GM13976 (cell line): ENCODE data around the gene COL7A1.

Source experiments
- DNase-seq: peaks from one replicate; pipeline ENCODE4 v3.0.0; 2012; ENCODE audit warnings: low spot score
- in situ Hi-C: fragments of 300-500 bp; cut with MboI; formaldehyde crosslinking; loops from one replicate; pipeline ENCODE4 v1.12.0; 2022; ENCODE audit warnings: low sequenced_read_pairs, mixed read lengths, inconsistent platforms; ENCODE audit not compliant: unreplicated experiment
- TF ChIP-seq, protein P1 (sequence below): IDR thresholded peaks from 2 replicates; pipeline ENCODE4 v1.5.1; 2012; ENCODE audit warnings: borderline replicate concordance, mild to moderate bottlenecking; ENCODE audit not compliant: insufficient read depth; ENCODE audit errors: extremely low read depth, missing control alignments, control extremely low read depth

The COL7A1 gene

DNA sequence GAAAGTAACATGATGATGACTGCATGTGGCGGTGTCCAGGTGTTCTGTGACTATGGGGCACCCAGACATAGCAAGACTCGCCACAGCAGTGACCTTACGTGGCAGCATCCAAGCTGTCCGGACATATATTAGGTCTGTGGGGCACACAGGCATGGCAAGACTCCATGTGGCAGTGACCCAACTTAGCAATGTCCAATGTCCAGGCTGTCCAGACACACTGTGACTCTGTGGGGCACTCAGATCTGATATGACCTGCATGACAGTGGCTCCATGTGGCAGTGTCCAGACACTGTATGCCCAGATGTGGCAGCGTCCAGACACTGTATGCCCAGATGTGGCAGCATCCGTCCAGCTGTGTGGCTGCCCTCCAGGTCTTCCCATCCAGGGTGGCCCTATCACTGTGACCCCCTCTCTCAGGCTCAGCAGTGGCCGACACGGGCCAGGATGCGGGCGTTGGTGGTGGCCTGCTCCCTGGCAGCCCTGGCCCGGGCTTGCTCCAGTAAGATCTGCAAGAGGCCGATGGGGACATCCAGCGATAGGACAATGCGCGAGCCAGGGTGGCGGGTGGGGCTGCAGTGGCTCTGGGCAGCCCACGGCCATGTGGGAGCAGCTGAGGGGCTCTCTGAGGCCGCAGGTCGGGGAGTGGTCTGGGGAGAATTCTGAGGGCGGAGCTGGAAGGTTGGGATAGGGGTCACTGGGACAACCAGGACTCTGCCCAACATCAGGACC, 32.6 kb downstream of the COL7A1 start:
- TF ChIP-seq, protein P1, sequence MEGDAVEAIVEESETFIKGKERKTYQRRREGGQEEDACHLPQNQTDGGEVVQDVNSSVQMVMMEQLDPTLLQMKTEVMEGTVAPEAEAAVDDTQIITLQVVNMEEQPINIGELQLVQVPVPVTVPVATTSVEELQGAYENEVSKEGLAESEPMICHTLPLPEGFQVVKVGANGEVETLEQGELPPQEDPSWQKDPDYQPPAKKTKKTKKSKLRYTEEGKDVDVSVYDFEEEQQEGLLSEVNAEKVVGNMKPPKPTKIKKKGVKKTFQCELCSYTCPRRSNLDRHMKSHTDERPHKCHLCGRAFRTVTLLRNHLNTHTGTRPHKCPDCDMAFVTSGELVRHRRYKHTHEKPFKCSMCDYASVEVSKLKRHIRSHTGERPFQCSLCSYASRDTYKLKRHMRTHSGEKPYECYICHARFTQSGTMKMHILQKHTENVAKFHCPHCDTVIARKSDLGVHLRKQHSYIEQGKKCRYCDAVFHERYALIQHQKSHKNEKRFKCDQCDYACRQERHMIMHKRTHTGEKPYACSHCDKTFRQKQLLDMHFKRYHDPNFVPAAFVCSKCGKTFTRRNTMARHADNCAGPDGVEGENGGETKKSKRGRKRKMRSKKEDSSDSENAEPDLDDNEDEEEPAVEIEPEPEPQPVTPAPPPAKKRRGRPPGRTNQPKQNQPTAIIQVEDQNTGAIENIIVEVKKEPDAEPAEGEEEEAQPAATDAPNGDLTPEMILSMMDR = no peak
- no peak for DNase-seq
- in situ Hi-C loops = no loop called here

DNA sequence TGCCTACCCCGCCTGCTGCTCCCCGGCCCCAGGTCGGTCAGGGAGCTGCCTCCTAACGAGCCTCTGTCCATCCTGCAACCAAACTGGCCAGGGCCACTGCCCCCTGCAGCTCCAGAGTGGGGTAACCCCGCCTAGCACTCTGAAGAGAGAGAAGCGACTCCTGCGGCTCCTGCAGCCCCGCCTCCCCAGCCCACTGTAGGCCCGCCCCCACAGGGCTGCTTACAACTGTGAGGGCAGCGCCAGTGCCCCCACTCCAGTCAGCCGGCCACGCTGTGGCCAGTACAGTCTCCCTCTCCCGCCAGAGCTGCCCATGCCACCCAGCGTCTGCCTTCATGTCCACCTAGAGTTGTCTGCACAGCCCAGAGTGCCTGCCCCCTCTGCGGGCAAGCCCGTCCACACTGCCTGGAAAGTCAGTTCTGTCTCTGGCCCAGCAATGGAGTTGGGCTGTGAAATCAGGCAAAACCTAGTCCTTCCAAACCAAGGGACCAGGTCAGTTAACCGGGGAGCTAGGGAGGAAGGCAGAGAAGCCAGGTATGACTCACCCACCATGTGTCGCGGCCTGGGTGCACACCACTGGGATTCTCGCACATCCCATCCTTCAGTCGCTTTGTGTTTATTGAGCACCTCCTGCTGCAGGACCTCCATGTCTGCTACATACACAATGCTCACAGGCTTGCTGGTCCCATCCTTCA, 33.9 kb downstream of the COL7A1 start:
- in situ Hi-C loops = no loop called here
- DNase-seq = peak; percentile 79
- TF ChIP-seq, protein P1 = peak; percentile 38

DNA sequence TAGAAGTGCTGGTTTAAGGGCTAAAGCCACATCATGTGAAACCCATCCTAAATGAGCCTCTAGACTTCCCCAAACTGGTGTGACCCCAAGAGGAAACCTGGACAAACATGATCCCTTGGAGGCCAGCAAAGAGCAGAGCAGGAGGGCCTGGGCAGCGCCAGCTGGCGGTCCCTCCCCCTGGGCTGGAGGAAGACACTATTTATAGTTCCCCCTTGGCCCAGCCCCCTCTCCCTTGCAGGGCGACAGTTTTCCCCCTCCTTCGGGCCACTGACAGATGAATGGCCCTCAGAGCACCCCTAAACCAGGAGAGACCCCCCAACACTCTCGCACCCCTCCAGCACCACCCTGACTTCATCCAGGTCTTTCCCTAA, 34.5 kb downstream of the COL7A1 start:
- TF ChIP-seq, protein P1 = no peak
- in situ Hi-C loops = no loop called here
- no peak for DNase-seq

DNA sequence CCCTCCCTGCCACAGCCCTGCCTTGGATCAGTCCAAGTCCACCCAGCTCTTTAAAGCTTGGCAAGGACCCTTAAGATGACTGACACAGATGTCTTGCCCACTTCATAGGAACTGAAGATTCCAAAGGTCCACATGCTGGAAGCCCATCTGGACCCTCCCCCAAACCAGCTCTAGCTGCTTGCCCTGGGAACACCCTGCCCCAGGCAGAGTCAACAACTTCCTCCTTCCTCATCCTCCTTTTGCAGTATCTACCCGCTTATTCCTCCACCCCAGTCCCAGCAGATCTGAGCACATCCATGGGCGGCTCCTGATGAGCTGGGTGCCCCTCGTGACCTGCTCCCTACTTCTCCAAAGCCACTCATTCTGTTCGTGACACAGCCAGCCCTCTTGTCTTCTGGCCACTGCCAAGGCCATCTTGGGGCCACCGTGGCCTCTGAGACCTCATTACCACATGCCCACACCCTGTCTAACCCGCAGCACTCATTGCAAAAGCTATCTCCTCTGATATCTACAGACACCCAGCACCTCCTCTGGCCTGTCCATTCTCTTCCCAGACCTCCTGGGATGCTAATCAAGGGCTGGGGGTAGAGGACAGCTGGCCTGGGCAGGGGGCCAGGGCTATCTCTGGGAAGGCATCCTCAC, 36.5 kb downstream of the COL7A1 start:
- DNase-seq = no peak
- TF ChIP-seq, protein P1 = no peak
- in situ Hi-C loops = no loop called here

DNA sequence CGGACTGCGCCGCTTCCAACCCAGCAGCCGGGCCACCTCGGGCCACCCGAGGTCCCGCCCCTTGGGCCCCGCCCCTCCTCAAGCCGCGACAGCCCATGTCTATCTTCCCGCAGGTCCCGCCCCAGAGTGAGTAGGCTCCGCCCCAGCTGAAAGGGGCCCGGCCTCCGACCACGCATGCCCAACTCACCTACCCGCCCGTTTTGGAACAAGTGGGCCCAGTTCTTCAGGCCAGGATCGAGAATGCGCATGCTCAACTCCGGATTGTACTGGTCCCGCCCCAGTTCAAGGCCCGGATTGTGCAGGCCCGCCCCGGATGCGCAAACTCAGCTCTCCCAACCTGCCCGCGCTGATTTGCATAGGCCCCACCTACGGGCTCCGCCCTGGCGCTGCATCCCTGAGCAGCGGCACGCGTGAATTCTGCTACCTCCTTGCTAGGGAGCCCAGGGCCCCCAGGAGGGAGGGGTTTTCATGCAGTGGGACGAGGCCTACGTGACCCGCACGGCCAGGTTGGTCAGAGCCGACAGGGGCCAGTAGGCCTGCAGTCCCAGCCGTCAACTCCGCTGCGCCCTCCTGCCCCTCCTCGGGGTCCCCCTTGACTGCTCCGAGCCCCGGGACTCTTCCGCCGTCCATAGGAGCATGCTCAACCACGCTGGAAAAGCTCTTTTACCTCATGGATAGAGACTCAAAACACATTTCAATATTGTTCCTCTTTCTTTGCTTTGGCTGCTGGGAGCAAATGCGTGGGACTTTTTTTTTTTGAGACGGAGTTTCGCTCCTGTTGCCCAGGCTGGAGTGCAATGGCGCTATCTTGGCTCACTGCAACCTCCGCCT, 38.1 kb downstream of the COL7A1 start, which contains the start of gene PFKFB4:
Gene PFKFB4, minus strand, starts transcription at position 8 of the 831 bp plus-strand sequence. CDS start 26 bp downstream, outside the sequence.
- TF ChIP-seq, protein P1 = no peak
- DNase-seq = peak; percentile 99
- in situ Hi-C loops = no loop called here

DNA sequence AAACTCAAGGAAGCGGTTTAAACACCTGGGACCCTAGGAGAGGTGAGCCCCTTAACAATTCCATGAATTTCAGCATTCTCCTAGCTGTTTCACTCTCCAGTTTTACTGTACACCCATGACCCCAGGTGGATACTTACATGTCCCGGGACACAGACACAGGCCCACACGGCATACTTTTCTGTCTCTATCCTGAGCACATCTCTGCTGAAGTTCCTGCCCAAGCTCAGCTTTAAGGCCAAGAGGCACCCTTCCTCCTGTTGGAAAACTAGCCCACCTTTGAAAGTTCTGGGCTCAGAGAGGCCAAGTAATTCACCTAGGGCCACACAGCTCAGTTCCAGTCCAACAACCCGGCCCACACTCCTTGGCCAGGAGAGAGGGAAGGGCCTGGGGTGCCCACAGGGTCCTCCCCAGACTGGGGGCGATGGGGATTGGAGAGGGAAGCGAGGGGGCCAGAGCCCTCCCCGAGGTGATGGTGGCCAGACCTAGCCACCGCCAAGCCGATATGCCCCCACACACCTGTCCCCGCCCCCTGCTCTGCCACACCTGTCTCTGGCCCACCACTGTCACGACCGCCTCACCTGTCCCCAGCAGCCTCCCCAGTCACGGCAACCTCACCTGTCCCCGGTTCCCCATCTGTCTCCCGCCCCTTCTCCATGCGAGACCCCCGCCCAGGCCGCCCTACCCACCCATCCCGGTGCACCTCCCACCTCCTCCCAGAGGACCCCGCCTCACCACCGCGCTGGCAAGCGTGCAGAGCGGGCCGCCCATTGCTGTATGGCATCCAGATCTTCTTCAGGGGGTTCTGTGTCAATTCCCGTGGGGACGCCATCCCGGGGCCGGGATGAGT, 39.0 kb downstream of the COL7A1 start:
- TF ChIP-seq, protein P1 = no peak
- in situ Hi-C loops = no loop called here
- peak; percentile 34 for DNase-seq
